GM18517 (cell line): Measurements from ENCODE around the gene LCN10.
"Not testable (repeated sequence)": the region's sequence is repeated elsewhere in the genome, so short reads cannot be mapped to it uniquely, and the experiment has no call there.

Experiments used
- ATAC-seq: cut with Tn5 transposase; IDR thresholded peaks from one replicate; pipeline ENCODE4 v1.9.1; 2021; ENCODE audit warnings: mild to moderate bottlenecking, moderate library complexity; ENCODE audit not compliant: unreplicated experiment

LCN10 gene

GRCh38 chr9:136773386-136774044, 30.8 kb upstream of the LCN10 start:
- ATAC-seq, result no peak

DNA sequence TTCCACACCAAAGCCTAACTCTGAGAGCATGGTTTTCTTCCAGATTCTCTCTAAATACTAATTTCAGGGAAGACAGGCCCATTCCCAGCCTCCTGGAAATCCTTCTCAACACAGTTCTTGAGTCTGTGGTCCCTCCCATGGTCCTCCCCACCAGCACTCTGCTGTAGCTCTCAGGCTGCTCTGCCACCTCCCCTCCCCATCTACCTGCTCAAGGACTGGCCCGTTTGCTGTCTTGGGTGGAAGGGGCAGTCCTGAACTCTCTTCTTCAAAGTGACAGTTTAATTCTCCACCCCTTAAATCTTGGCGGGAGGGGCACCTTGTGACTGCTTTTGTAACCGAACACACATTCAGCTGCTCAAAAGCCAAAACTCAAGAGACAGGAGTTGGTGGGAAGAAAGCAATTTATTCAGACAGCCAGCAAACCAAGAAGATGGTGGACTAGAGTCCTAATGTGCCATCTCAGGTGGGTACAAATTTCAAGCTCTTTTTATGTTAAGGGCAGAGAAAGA, 29.2 kb upstream of the LCN10 start:
- no peak for ATAC-seq

- no peak for ATAC-seq
Measured at GRCh38 chr9:136769710-136770191, 27.0 kb upstream of the LCN10 start.

- ATAC-seq, result not testable (repeated sequence)
Measured at GRCh38 chr9:136766410-136767120, 23.8 kb upstream of the LCN10 start.

DNA sequence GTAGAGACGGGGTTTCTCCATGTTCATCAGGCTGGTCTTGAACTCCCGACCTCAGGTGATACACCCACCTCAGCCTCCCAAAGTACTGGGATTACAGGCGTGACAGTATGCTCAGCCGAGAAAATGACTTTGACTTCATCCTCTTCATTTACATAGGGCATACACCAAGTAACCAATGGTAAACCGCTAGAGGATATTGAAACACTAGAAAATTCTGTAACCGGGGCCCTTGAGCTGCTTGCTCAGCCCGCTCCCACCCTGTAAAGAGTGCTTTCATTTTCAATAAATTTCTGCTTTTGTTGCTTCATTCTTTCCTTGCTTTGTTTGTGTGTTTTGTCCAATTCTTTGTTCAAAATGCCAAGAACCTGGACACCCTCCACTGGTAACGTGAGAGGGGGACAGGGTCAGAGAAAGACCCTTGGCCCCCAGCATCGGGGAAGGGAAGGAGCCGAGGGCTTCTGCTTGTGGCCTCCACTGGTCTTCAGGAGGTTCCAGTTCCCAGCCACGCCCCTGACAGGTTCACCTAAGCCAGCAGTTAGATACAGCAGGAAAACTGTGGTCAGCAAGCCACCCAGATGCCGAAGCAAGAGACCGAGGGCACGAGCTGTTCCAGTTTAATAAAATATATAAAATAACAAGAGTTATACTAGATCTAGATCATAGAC, 23.1 kb upstream of the LCN10 start:
- ATAC-seq, result peak; percentile 81

DNA sequence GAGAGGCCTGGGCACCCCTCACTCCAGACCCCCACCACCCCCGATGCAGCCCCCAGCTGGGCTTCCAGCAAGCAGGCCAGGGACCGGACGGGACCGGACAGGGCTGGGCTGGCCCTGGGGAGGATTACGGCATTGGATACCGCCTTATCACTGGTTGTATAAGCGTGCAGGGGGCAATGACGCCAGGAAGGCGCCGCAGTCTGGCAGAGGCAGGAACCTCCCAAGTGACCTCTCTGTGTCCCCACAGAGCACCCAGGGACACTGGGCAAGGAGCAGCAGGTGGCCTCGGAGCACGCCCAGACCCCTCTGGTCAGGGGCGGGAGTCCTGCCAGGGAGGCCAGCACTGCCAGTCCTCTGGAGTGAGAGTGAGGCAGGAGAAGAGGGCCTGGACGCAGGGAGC, 22.3 kb upstream of the LCN10 start:
- no peak for ATAC-seq

GRCh38 chr9:136764301-136764891, 21.7 kb upstream of the LCN10 start, which contains the start of gene LCN15:
Gene LCN15 (minus strand): TSS chr9:136764518. CDS start chr9:136764488, 30 bp downstream.
- no peak for ATAC-seq

GRCh38 chr9:136763649-136764035, 20.9 kb upstream of the LCN10 start:
- ATAC-seq, result no peak

- no peak for ATAC-seq
Measured at GRCh38 chr9:136762915-136763648, 20.3 kb upstream of the LCN10 start.

DNA sequence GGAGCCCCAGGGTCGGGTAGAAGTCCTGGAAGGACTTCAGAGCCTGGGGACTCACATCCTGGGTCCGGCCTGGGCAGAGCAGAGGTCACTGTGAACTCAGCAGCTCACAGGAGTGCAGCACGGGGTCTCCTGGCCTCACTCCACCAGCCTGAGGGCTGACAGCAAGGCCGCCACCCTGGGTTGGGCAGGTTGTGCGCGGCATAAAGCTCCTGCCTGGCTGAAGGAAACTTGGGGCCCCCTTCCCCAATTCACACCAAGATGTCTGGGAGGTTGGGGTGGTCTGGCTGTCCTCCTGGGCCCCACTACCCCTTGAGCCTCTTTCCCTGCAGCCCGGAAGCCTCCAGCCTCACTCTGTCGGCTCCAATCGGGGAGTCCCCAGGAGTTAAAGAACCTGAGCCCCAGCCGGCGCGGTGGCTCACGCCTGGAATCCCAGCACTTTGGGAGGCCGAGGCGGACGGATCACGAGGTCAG, 19.5 kb upstream of the LCN10 start:
- ATAC-seq, result no peak

- no peak for ATAC-seq
Measured at GRCh38 chr9:136761545-136761981, 18.8 kb upstream of the LCN10 start.

- ATAC-seq, result not testable (repeated sequence)
Measured at GRCh38 chr9:136760834-136761544, 18.2 kb upstream of the LCN10 start.

- ATAC-seq, result no peak
Measured at GRCh38 chr9:136760424-136760823, 17.7 kb upstream of the LCN10 start.

DNA sequence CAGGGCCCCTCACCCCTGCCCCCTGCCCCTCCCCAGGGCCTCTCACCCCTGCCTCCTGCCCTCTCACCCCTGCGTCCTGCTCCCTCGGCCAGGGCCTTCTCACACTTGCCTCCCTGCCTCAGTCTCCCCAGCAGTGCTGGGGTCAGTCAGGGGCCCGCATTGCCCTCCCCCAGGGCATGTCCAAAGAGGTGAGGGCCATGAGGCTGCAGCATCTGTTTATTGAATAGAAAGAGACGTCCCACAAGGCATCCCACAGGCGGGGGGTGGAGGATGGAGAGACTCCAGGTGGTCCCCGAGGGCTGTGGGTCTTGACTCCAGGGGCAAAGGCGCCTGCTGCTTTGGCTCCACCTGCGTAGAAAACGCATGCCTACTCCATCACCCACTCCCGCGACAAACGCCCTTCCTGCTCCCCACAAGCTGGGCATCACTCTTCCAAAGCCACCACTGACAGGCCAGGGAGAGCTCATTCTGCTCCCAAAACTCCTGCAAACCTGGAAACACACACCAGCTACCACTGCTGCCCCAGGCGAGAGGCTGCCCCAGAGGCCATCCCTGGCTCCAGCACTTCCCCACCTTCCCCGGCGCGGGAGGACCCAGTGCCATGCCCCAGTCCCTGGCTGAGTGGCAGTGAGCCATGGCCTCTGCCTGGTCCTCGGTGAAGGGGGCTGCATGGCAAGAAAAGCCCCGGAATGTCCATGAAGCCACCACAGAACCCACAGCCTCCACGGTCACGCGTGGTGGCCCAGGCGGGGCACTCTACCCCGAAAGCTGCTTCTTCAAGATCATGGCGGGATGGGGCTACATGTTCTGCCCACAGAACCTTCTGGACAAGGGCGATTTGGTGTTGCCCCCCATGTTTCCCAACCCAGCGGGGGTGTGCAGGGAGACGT, 16.9 kb upstream of the LCN10 start:
- no peak for ATAC-seq

DNA sequence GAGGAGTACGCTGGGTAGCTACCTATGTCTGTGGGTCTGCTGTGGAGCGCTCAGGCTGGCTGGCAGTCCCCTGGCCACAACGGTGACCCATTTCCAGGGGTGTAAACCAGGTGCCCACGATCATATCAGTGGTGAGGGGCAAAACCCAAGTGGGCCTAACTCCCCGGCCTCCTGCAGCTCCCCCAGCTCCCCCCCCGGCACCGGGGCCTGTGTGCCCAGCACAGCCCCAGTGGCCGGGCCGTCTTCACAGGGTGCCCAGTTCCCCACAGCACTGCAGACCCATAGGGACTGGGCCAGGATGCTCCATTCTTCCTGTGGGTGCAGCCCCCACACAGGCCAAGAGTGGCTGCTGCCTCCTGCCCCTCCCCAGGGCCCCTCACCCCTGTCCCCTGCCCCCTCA, 16.3 kb upstream of the LCN10 start:
- no peak for ATAC-seq

DNA sequence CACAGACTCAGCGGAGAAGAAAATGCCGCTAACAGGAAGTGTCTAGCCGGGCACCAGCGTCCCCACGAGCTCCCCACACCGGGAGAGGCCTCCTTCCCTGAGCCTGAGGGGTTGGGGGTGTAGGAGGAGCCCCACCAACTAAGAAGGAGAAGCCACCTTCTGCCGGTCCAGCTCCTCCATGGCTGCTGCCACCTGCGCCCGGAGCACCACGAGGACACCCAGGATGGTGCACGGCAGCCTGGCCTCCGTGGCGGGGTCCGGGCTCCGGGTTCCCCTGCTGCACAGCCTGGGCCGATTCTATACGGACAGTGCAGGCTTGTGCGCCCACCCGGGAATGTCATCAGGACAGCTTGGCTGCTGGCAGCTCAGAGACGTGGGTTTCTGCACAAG, 15.0 kb upstream of the LCN10 start:
- no peak for ATAC-seq

- ATAC-seq, result no peak
Measured at GRCh38 chr9:136757328-136757727, 14.6 kb upstream of the LCN10 start.

GRCh38 chr9:136756836-136757235, 14.1 kb upstream of the LCN10 start:
- ATAC-seq, result no peak

DNA sequence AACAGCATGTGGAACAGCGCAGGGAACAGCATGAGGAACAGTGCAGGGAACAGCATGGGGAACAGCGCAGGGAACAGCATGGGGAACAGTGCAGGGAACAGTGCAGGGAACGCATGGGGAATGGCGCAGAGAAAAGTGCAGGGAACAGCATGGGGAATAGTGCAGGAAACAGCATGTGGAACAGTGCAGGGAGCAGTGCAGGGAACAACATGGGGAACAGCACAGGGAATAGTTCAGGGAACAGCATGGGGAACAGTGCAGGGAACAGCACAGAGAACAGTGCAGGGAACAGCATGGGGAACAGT, 13.3 kb upstream of the LCN10 start:
- no peak for ATAC-seq
